ENCODE measurements around the gene POLE.

DNA sequence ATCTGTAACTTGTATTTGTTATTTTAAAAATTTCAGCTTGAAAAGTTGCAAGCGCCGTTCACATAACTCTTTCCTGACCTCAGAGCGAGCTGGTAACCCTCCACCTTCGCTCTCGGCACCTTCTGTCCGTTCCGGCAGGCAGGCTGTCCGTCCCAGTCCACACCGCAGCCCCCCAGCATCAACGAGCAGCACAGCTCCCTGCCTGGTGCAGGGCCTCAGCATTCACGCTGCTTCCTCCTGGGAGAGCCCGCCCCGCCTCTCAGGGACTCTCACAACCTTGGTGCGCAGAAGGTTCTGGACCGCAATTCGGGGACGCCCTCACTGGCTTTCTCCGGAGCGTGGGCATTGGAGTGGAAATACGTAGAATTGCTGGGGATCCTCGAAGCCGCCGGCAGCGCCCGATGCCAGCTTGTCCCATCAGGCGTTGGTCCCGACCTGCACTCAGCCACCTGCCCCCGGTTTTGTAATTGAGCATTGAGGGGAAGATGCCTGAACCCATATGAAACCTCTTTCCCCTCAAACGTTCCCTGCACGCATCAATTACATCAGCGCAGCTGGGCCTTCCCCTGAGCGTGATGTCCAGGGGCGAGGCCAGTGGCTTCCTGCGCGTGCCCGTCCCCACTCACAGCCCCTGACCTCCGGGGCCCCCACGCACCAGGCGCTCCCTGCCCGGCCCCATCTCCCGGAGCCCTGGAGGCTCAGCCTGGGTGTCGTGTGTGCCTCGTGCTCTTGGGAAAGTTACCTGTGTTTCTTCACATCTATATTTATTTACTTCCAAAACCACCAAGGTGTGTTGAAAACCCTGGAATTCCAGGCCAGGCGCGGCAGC, 95.8 kb downstream of the POLE start:
- TF ChIP-seq, protein P1, sequence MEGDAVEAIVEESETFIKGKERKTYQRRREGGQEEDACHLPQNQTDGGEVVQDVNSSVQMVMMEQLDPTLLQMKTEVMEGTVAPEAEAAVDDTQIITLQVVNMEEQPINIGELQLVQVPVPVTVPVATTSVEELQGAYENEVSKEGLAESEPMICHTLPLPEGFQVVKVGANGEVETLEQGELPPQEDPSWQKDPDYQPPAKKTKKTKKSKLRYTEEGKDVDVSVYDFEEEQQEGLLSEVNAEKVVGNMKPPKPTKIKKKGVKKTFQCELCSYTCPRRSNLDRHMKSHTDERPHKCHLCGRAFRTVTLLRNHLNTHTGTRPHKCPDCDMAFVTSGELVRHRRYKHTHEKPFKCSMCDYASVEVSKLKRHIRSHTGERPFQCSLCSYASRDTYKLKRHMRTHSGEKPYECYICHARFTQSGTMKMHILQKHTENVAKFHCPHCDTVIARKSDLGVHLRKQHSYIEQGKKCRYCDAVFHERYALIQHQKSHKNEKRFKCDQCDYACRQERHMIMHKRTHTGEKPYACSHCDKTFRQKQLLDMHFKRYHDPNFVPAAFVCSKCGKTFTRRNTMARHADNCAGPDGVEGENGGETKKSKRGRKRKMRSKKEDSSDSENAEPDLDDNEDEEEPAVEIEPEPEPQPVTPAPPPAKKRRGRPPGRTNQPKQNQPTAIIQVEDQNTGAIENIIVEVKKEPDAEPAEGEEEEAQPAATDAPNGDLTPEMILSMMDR (conservative IDR thresholded peaks at IDR 0.05; ENCODE audit: low read length): no peak
- no peak for TF ChIP-seq EZH2phosphoT487 (IDR thresholded peaks at IDR 0.05; ENCODE audit: borderline replicate concordance)
